HepG2 (cell line): ENCODE results near the gene NUP153. TPM values are rescaled to one million over a fixed set of nuclear protein-coding genes. Genes with fewer than 3 reads are reported as not detected.

ENCODE experiments used
- CAMTA2 ChIP-seq: sonication (generic); formaldehyde crosslinking; IDR thresholded peaks from 2 replicates; pipeline ENCODE4 v1.4.0; 2020; ENCODE audit warnings: mild to moderate bottlenecking, missing genetic modification reagents, borderline replicate concordance
- ELF4 ChIP-seq: sonication (generic); formaldehyde crosslinking; IDR thresholded peaks from 2 replicates; pipeline ENCODE4 v1.5.0; 2020; ENCODE audit warnings: missing genetic modification reagents, mild to moderate bottlenecking, moderate library complexity, borderline replicate concordance
- MYNN ChIP-seq: sonication (generic); formaldehyde crosslinking; IDR thresholded peaks from 2 replicates; pipeline ENCODE4 v1.4.0; 2020; ENCODE audit warnings: mild to moderate bottlenecking, low read depth, missing genetic modification reagents
- NFATC3 ChIP-seq: sonication (generic); formaldehyde crosslinking; IDR thresholded peaks from 2 replicates; pipeline ENCODE4 v1.5.1; 2020; ENCODE audit warnings: mild to moderate bottlenecking, missing genetic modification reagents
- PHF8 ChIP-seq: sonication (generic); formaldehyde crosslinking; IDR thresholded peaks from 2 replicates; pipeline ENCODE4 v1.5.0; 2020; ENCODE audit warnings: missing genetic modification reagents
- ZNF24 ChIP-seq: fragments of 450-650 bp; IDR thresholded peaks from 2 replicates; pipeline ENCODE4 v1.6.1; 2017; ENCODE audit warnings: antibody characterized with exemption, mild to moderate bottlenecking
- ZNF296 ChIP-seq: sonication (generic); formaldehyde crosslinking; conservative IDR thresholded peaks from 2 replicates; pipeline ENCODE4 v1.5.0; 2020; ENCODE audit warnings: mild to moderate bottlenecking, missing genetic modification reagents
- ZNF3 ChIP-seq: IDR thresholded peaks from 2 replicates; pipeline ENCODE4 v1.7.0; 2017; ENCODE audit warnings: inconsistent platforms
- ZNF7 ChIP-seq: IDR thresholded peaks from 2 replicates; pipeline ENCODE4 v1.6.1; 2016; ENCODE audit warnings: missing biosample characterization, missing genetic modification reagents
- ZNF713 ChIP-seq: sonication (generic); formaldehyde crosslinking; IDR thresholded peaks from 2 replicates; pipeline ENCODE4 v1.4.0; 2020; ENCODE audit warnings: mild to moderate bottlenecking, missing genetic modification reagents
- ZNF761 ChIP-seq: sonication (generic); formaldehyde crosslinking; conservative IDR thresholded peaks from 2 replicates; pipeline ENCODE4 v1.4.0; 2020; ENCODE audit warnings: mild to moderate bottlenecking, missing genetic modification reagents
- ZSCAN31 ChIP-seq: sonication (generic); formaldehyde crosslinking; IDR thresholded peaks from 2 replicates; pipeline ENCODE4 v1.5.0; 2020; ENCODE audit warnings: low read depth, mild to moderate bottlenecking, missing genetic modification reagents
- polyA plus RNA-seq, 8 experiments: library from polyadenylated mRNA; depleted of rRNA in 3 of 8; stranded (reverse) in 7 of 8; unstranded in 1 of 8; fragments of >200 nt; fragmentation: Illumina TruSeq in 4 of 8; extraction: Trizol in 4 of 8; gene quantifications; 2 replicates each; pipeline versions ENCODE4 v1.2.1 to v1.2.3, GENCODE V29; 2011 to 2016; ENCODE audit warnings: low read depth in 4 of 8, missing spikeins in 1 of 8, mixed read lengths in 1 of 8; ENCODE audit not compliant: insufficient read depth in 1 of 8
- total RNA-seq, 5 experiments: library from RNA; depleted of rRNA; stranded (reverse); fragments of >200 nt; fragmentation: Illumina TruSeq; extraction: Trizol; gene quantifications; 2 replicates each; pipeline ENCODE4 v1.2.3, GENCODE V29; 2016; ENCODE audit warnings: low read depth in 1 of 5
- TF ChIP-seq, protein P1 (sequence below): sonication (generic); formaldehyde crosslinking; IDR thresholded peaks from 2 replicates; pipeline ENCODE4 v1.4.0; 2020; ENCODE audit warnings: missing genetic modification reagents
- TF ChIP-seq, protein P2 (sequence below): sonication (generic); formaldehyde crosslinking; IDR thresholded peaks from 2 replicates; pipeline ENCODE4 v1.5.0; 2020; ENCODE audit warnings: mild to moderate bottlenecking, low read depth, missing genetic modification reagents, borderline replicate concordance
- TF ChIP-seq, protein P3 (sequence below): sonication (generic); formaldehyde crosslinking; IDR thresholded peaks from 2 replicates; pipeline ENCODE4 v1.5.0; 2020; ENCODE audit warnings: mild to moderate bottlenecking, missing genetic modification reagents
- TF ChIP-seq, protein P4 (sequence below): sonication (generic); formaldehyde crosslinking; IDR thresholded peaks from 2 replicates; pipeline ENCODE4 v1.4.0; 2020; ENCODE audit warnings: missing genetic modification reagents, mild to moderate bottlenecking, borderline replicate concordance
- TF ChIP-seq, protein P5 (sequence below): sonication (generic); formaldehyde crosslinking; IDR thresholded peaks from 2 replicates; pipeline ENCODE4 v1.4.0; 2020; ENCODE audit warnings: mild to moderate bottlenecking, missing genetic modification reagents

NUP153 gene
- total and polyA plus RNA-seq, 2 of the 13 experiments (the other 11 are each of a cell fraction or from before 2014, with no cell fraction given), result 29.8 to 55.2 TPM

DNA sequence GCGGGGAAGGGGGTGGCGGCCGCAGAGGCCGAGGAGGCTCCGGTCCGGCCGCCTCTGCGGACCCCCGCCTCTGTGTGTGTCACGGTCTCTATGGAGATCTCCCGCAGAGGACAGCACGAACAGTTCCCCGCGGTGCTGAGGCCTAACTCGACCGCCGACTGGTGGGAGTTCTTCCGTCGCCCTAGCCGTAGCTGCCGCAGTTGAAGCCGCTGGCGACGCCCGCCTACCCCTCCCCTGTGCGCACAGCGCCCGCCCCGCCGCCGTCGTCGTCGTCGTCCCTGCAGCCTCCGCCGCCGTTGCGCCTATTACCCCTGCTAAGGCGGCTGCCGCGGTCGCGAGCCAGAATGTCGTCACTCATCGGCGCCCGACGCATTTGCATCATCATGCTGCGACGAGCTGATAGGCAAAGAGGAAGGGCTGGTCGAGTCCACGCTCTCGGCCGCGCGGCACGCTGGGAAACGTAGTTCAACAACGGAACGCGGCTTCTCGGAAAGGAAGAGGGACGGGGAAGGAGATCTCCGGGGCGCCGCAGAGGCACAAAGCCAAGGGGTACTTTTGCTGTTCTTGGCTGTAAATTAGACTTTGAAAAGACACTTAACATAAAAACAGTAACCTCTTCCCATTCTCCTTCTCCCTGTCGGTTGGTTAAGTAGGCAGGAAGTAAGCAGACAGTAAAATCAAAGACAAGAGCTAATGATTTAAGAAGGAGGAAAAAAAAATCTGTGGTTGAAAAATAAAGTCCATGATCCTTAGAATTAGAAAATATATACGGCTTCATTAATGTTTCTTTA is at the start of gene NUP153 (continued):
- TF ChIP-seq, protein P1, sequence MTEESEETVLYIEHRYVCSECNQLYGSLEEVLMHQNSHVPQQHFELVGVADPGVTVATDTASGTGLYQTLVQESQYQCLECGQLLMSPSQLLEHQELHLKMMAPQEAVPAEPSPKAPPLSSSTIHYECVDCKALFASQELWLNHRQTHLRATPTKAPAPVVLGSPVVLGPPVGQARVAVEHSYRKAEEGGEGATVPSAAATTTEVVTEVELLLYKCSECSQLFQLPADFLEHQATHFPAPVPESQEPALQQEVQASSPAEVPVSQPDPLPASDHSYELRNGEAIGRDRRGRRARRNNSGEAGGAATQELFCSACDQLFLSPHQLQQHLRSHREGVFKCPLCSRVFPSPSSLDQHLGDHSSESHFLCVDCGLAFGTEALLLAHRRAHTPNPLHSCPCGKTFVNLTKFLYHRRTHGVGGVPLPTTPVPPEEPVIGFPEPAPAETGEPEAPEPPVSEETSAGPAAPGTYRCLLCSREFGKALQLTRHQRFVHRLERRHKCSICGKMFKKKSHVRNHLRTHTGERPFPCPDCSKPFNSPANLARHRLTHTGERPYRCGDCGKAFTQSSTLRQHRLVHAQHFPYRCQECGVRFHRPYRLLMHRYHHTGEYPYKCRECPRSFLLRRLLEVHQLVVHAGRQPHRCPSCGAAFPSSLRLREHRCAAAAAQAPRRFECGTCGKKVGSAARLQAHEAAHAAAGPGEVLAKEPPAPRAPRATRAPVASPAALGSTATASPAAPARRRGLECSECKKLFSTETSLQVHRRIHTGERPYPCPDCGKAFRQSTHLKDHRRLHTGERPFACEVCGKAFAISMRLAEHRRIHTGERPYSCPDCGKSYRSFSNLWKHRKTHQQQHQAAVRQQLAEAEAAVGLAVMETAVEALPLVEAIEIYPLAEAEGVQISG (CRISPR knock-in tag), result peak; percentile 97
- TF ChIP-seq ZNF761 (CRISPR knock-in tag) (peak; percentile 84), ELF4 (CRISPR knock-in tag) (peak; percentile 98), MYNN (CRISPR knock-in tag) (no peak), ZNF24 (no peak), ZNF3 (CRISPR knock-in tag) (no peak), ZNF7 (CRISPR knock-in tag) (no peak; the same call in 1 of the 2 replicates), PHF8 (CRISPR knock-in tag) (peak; percentile 87), CAMTA2 (CRISPR knock-in tag) (peak; percentile 73; the same call in 1 of the 2 replicates), ZSCAN31 (CRISPR knock-in tag) (peak; percentile 95), ZNF713 (CRISPR knock-in tag) (no peak), NFATC3 (CRISPR knock-in tag) (peak; percentile 94), ZNF296 (CRISPR knock-in tag) (no peak)
- TF ChIP-seq, protein P2, sequence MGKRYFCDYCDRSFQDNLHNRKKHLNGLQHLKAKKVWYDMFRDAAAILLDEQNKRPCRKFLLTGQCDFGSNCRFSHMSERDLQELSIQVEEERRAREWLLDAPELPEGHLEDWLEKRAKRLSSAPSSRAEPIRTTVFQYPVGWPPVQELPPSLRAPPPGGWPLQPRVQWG (CRISPR knock-in tag), result no peak
- TF ChIP-seq, protein P3, sequence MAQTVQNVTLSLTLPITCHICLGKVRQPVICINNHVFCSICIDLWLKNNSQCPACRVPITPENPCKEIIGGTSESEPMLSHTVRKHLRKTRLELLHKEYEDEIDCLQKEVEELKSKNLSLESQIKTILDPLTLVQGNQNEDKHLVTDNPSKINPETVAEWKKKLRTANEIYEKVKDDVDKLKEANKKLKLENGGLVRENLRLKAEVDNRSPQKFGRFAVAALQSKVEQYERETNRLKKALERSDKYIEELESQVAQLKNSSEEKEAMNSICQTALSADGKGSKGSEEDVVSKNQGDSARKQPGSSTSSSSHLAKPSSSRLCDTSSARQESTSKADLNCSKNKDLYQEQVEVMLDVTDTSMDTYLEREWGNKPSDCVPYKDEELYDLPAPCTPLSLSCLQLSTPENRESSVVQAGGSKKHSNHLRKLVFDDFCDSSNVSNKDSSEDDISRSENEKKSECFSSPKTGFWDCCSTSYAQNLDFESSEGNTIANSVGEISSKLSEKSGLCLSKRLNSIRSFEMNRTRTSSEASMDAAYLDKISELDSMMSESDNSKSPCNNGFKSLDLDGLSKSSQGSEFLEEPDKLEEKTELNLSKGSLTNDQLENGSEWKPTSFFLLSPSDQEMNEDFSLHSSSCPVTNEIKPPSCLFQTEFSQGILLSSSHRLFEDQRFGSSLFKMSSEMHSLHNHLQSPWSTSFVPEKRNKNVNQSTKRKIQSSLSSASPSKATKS, result 0 out of 2 replicates have a peak, but pooled peaks have one; percentile 83
- TF ChIP-seq, protein P4, sequence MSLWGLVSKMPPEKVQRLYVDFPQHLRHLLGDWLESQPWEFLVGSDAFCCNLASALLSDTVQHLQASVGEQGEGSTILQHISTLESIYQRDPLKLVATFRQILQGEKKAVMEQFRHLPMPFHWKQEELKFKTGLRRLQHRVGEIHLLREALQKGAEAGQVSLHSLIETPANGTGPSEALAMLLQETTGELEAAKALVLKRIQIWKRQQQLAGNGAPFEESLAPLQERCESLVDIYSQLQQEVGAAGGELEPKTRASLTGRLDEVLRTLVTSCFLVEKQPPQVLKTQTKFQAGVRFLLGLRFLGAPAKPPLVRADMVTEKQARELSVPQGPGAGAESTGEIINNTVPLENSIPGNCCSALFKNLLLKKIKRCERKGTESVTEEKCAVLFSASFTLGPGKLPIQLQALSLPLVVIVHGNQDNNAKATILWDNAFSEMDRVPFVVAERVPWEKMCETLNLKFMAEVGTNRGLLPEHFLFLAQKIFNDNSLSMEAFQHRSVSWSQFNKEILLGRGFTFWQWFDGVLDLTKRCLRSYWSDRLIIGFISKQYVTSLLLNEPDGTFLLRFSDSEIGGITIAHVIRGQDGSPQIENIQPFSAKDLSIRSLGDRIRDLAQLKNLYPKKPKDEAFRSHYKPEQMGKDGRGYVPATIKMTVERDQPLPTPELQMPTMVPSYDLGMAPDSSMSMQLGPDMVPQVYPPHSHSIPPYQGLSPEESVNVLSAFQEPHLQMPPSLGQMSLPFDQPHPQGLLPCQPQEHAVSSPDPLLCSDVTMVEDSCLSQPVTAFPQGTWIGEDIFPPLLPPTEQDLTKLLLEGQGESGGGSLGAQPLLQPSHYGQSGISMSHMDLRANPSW (CRISPR knock-in tag), result no peak; the same call in 1 of the 2 replicates
- TF ChIP-seq, protein P5, sequence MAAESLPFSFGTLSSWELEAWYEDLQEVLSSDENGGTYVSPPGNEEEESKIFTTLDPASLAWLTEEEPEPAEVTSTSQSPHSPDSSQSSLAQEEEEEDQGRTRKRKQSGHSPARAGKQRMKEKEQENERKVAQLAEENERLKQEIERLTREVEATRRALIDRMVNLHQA (CRISPR knock-in tag), result 0 out of 2 replicates have a peak, but pooled peaks have one; percentile 56
